Astrocyte (in vitro differentiated cells and primary cell): Measurements from ENCODE around the gene KCNJ16. TPM values are rescaled to one million over a fixed set of nuclear protein-coding genes. Genes with fewer than 3 reads are reported as not detected.

Experiments
- DNase-seq: peaks from one replicate; pipeline ENCODE4 v3.0.0-alpha.2; 2010; ENCODE audit warnings: low read depth
- FAIRE-seq: peaks from 2 replicates; lab custom pipeline; 2011; peaks lifted over from hg19 to GRCh38; lab: Jason Lieb, UNC
- H2AFZ ChIP-seq: 2 replicates; pipeline ENCODE4 v1.6.0; 2012; ENCODE audit warnings: low read depth, low read length, inconsistent platforms
- H3K27ac ChIP-seq: 2 replicates; pipeline ENCODE4 v1.5.1; 2011; ENCODE audit warnings: low read depth, low read length, inconsistent platforms
- H3K27me3 ChIP-seq: 2 replicates; pipeline ENCODE4 v1.6.0; 2011; ENCODE audit warnings: low read length, inconsistent platforms; ENCODE audit not compliant: insufficient read depth
- H3K36me3 ChIP-seq: 2 replicates; pipeline ENCODE4 v1.5.1; 2011; ENCODE audit warnings: low read length, inconsistent platforms; ENCODE audit not compliant: insufficient read depth
- H3K4me1 ChIP-seq: 2 replicates; pipeline ENCODE4 v1.5.1; 2011; ENCODE audit warnings: low read length, inconsistent platforms; ENCODE audit not compliant: insufficient read depth
- H3K4me2 ChIP-seq: 2 replicates; pipeline ENCODE4 v1.6.0; 2012; ENCODE audit warnings: low read length, inconsistent platforms
- H3K4me3 ChIP-seq: 2 replicates; pipeline ENCODE4 v1.5.1; 2011; ENCODE audit warnings: low read depth, mild to moderate bottlenecking, low read length, inconsistent platforms; ENCODE audit not compliant: insufficient read depth
- H3K79me2 ChIP-seq: 2 replicates; pipeline ENCODE4 v1.6.0; 2012; ENCODE audit warnings: mild to moderate bottlenecking, low read length, inconsistent platforms; ENCODE audit not compliant: insufficient read depth
- H3K9ac ChIP-seq: 2 replicates; pipeline ENCODE4 v1.6.0; 2012; ENCODE audit warnings: mild to moderate bottlenecking, low read length, inconsistent platforms
- H3K9me3 ChIP-seq: 2 replicates; pipeline ENCODE4 v1.5.1; 2012; ENCODE audit warnings: low read depth, mild to moderate bottlenecking, low read length, inconsistent platforms; ENCODE audit not compliant: insufficient read depth
- H4K20me1 ChIP-seq: 2 replicates; pipeline ENCODE4 v1.6.0; 2012; ENCODE audit warnings: low read length, inconsistent platforms; ENCODE audit not compliant: insufficient read depth
- H3K27ac Mint-ChIP-seq: one replicate; pipeline ENCODE4 v1.8.0; 2021; ENCODE audit warnings: mild to moderate bottlenecking, mixed read lengths; ENCODE audit not compliant: unreplicated experiment
- H3K27me3 Mint-ChIP-seq: one replicate; pipeline ENCODE4 v1.8.0; 2021; ENCODE audit warnings: low read depth, mixed read lengths; ENCODE audit not compliant: unreplicated experiment
- H3K36me3 Mint-ChIP-seq: one replicate; pipeline ENCODE4 v1.8.0; 2021; ENCODE audit warnings: low read depth, mixed read lengths; ENCODE audit not compliant: unreplicated experiment
- H3K4me1 Mint-ChIP-seq: one replicate; pipeline ENCODE4 v1.8.0; 2021; ENCODE audit warnings: low read depth, mixed read lengths; ENCODE audit not compliant: unreplicated experiment
- H3K4me3 Mint-ChIP-seq: one replicate; pipeline ENCODE4 v1.8.0; 2021; ENCODE audit warnings: mild to moderate bottlenecking, moderate library complexity, mixed read lengths; ENCODE audit not compliant: unreplicated experiment
- H3K9me3 Mint-ChIP-seq: one replicate; pipeline ENCODE4 v1.8.0; 2021; ENCODE audit warnings: mild to moderate bottlenecking, mixed read lengths; ENCODE audit not compliant: unreplicated experiment
- EZH2 ChIP-seq: IDR thresholded peaks from 2 replicates; pipeline ENCODE4 v1.6.1; 2012; ENCODE audit warnings: mild to moderate bottlenecking, low read length, inconsistent platforms; ENCODE audit not compliant: insufficient read depth
- total RNA-seq: library from RNA; stranded (reverse); gene quantifications from 2 replicates; pipeline ENCODE4 v1.2.1, GENCODE V29; 2021
- TF ChIP-seq, protein P1 (sequence below): IDR thresholded peaks from 2 replicates; pipeline ENCODE4 v1.5.1; 2011; ENCODE audit warnings: low read depth, mild to moderate bottlenecking, inconsistent platforms, low read length, moderate library complexity; ENCODE audit not compliant: insufficient read depth

KCNJ16 gene
- total RNA-seq, 1 donor from 2014 or later: 0.73 TPM

GRCh38 chr17:70136131-70136530, 61.1 kb downstream of the KCNJ16 start:
- Histone ChIP-seq H3K4me2 (no peak overlapping the region), H3K27me3 (no peaks in the 10 kb centered on the region), H3K36me3 (no peaks in the 10 kb centered on the region), H2AFZ (no peak overlapping the region), H3K27ac (no peak overlapping the region), H4K20me1 (no peaks in the 10 kb centered on the region), H3K4me1 (peaks cover 20% of the 10 kb centered on the region), H3K79me2 (no peaks in the 10 kb centered on the region), H3K9ac (no peak overlapping the region), H3K4me3 (no peak overlapping the region), H3K9me3 (no peaks in the 10 kb centered on the region)
- Mint-ChIP-seq H3K4me3 (no peak overlapping the region), H3K27ac (no peak overlapping the region), H3K9me3 (no peaks in the 10 kb centered on the region), H3K27me3 (no peaks in the 10 kb centered on the region), H3K4me1 (peaks cover 17% of the 10 kb centered on the region), H3K36me3 (no peaks in the 10 kb centered on the region)
- DNase-seq: no peak
- FAIRE-seq: no peak
- TF ChIP-seq EZH2: no peak
- TF ChIP-seq, protein P1, sequence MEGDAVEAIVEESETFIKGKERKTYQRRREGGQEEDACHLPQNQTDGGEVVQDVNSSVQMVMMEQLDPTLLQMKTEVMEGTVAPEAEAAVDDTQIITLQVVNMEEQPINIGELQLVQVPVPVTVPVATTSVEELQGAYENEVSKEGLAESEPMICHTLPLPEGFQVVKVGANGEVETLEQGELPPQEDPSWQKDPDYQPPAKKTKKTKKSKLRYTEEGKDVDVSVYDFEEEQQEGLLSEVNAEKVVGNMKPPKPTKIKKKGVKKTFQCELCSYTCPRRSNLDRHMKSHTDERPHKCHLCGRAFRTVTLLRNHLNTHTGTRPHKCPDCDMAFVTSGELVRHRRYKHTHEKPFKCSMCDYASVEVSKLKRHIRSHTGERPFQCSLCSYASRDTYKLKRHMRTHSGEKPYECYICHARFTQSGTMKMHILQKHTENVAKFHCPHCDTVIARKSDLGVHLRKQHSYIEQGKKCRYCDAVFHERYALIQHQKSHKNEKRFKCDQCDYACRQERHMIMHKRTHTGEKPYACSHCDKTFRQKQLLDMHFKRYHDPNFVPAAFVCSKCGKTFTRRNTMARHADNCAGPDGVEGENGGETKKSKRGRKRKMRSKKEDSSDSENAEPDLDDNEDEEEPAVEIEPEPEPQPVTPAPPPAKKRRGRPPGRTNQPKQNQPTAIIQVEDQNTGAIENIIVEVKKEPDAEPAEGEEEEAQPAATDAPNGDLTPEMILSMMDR: no peak

GRCh38 chr17:70137451-70138230, 62.6 kb downstream of the KCNJ16 start:
- no peaks in the 10 kb centered on the region for H3K9me3 Mint-ChIP-seq
- no peaks in the 10 kb centered on the region for H3K79me2 ChIP-seq
- no peaks in the 10 kb centered on the region for H3K27me3 Mint-ChIP-seq
- peak overlapping the region; percentile 81 for H3K4me2 ChIP-seq
- peak; percentile 97 for DNase-seq
- no peaks in the 10 kb centered on the region for H3K9me3 ChIP-seq
- H3K4me3 Mint-ChIP-seq: no peak overlapping the region
- no peaks in the 10 kb centered on the region for H4K20me1 ChIP-seq
- no peak for TF ChIP-seq EZH2
- TF ChIP-seq, protein P1: no peak
- peaks cover 20% of the 10 kb centered on the region for H3K4me1 ChIP-seq
- H3K27me3 ChIP-seq: no peaks in the 10 kb centered on the region
- H3K27ac ChIP-seq: peak overlapping the region; percentile 66
- peaks cover 17% of the 10 kb centered on the region for H3K4me1 Mint-ChIP-seq
- no peaks in the 10 kb centered on the region for H3K36me3 ChIP-seq
- H2AFZ ChIP-seq: peak overlapping the region; percentile 45
- H3K4me3 ChIP-seq: peak overlapping the region; percentile 40
- no peaks in the 10 kb centered on the region for H3K36me3 Mint-ChIP-seq
- H3K9ac ChIP-seq: peak overlapping the region; percentile 72
- FAIRE-seq: no peak
- H3K27ac Mint-ChIP-seq: peak overlapping the region; percentile 73

GRCh38 chr17:70138291-70138865, 63.4 kb downstream of the KCNJ16 start:
- Histone ChIP-seq H3K9ac (peak overlapping the region; percentile 72), H3K4me3 (no peak overlapping the region), H2AFZ (no peak overlapping the region), H3K9me3 (no peaks in the 10 kb centered on the region), H3K4me2 (peak overlapping the region; percentile 81), H3K27ac (peak overlapping the region; percentile 66), H4K20me1 (no peaks in the 10 kb centered on the region), H3K36me3 (no peaks in the 10 kb centered on the region), H3K27me3 (no peaks in the 10 kb centered on the region), H3K4me1 (peaks cover 20% of the 10 kb centered on the region), H3K79me2 (no peaks in the 10 kb centered on the region)
- peak overlapping the region; percentile 69 for H3K27ac Mint-ChIP-seq
- H3K27me3 Mint-ChIP-seq: no peaks in the 10 kb centered on the region
- peak; percentile 89 for DNase-seq
- peaks cover 17% of the 10 kb centered on the region for H3K4me1 Mint-ChIP-seq
- no peak overlapping the region for H3K4me3 Mint-ChIP-seq
- no peaks in the 10 kb centered on the region for H3K9me3 Mint-ChIP-seq
- FAIRE-seq: no peak
- no peak for TF ChIP-seq EZH2
- TF ChIP-seq, protein P1: no peak
- no peaks in the 10 kb centered on the region for H3K36me3 Mint-ChIP-seq
